Transverse colon (tissue), 4 donors: ENCODE data around the gene TLE3. TPM values are rescaled to one million over a fixed set of nuclear protein-coding genes. Genes with fewer than 3 reads are reported as not detected.

Source experiments
- DNase-seq: peaks from one replicate; pipeline ENCODE4 v3.0.0-alpha.2; 2019
- H3K27ac ChIP-seq, 4 donors: fragments of 200-600 bp; sonication (generic); 2 replicates each; pipeline ENCODE4 v1.5.1; 2016 to 2018; ENCODE audit warnings: inconsistent platforms in 4 of 4
- H3K27me3 ChIP-seq: fragments of 200-600 bp; sonication (generic); 2 replicates; pipeline ENCODE4 v1.5.1; 2017; ENCODE audit warnings: inconsistent platforms
- H3K36me3 ChIP-seq, 4 donors: fragments of 200-600 bp; sonication (generic); 2 replicates each; pipeline ENCODE4 v1.5.1; 2017 to 2019; ENCODE audit warnings: inconsistent platforms in 4 of 4
- H3K4me1 ChIP-seq, 4 donors: fragments of 200-600 bp; sonication (generic); 2 replicates each; pipeline ENCODE4 v1.5.1; 2017 to 2020; ENCODE audit warnings: inconsistent platforms in 4 of 4
- H3K4me3 ChIP-seq, 4 donors: fragments of 200-600 bp; sonication (generic); 1 replicate in 1 of 4; 2 replicates in 3 of 4; pipeline versions ENCODE4 v1.5.1 to v1.6.1; 2017 to 2019; ENCODE audit warnings: inconsistent platforms in 4 of 4
- H3K9me3 ChIP-seq, 2 donors: fragments of 200-600 bp; sonication (generic); 2 replicates each; pipeline ENCODE4 v1.5.1; 2017 to 2019; ENCODE audit warnings: inconsistent platforms in 2 of 2
- CTCF ChIP-seq, 5 experiments: fragments of 200-600 bp in 3 of 5; fragments of 450-650 bp in 2 of 5; sonication (generic) in 3 of 5; IDR thresholded peaks; 1 replicate in 2 of 5; 2 replicates in 3 of 5; pipeline ENCODE4 v1.5.1; 2016 to 2017; ENCODE audit warnings: antibody characterized with exemption in 5 of 5, inconsistent platforms in 3 of 5, mild to moderate bottlenecking in 2 of 5, moderate library complexity in 1 of 5
- EP300 ChIP-seq: sonication (generic); formaldehyde crosslinking; IDR thresholded peaks from one replicate; pipeline ENCODE4 v1.6.1; 2017; ENCODE audit warnings: antibody characterized with exemption, low read depth
- POLR2A ChIP-seq: fragments of 450-650 bp; IDR thresholded peaks from one replicate; pipeline ENCODE4 v1.6.1; 2016; ENCODE audit warnings: antibody characterized with exemption, mild to moderate bottlenecking, moderate library complexity
- POLR2AphosphoS5 ChIP-seq, 3 donors: sonication (generic); formaldehyde crosslinking; IDR thresholded peaks; one replicate each; pipeline ENCODE4 v1.6.1; 2016; ENCODE audit warnings: antibody characterized with exemption in 3 of 3
- WGBS, 2 donors: methylation state at CpG; one replicate each; pipeline ENCODE4 v1.1.5; 2018; ENCODE audit warnings: low coverage in 1 of 2; 5-methylcytosine and 5-hydroxymethylcytosine counted together
- in situ Hi-C, 4 donors: fragments of 200-750 bp; cut with MboI; loops; one replicate each; pipeline versions ENCODE4 v1.15.0 to v1.15.1; 2017; ENCODE audit warnings: low sequenced_read_pairs in 3 of 4, low pct_ligation_motif_present in 1 of 4, low pct_unique_long_range_greater_than_20kb in 1 of 4
- intact Hi-C: fragments of 100-400 bp; cut with DNase I; formaldehyde crosslinking; loops from one replicate; pipeline ENCODE4 v1.15.1; 2023; ENCODE audit warnings: low total_unique reads
- total RNA-seq, 4 donors: library from RNA; depleted of rRNA; stranded (reverse); fragments of >200 nt; gene quantifications; one replicate each; pipeline ENCODE4 v1.1.0, GENCODE V29; 2016

The TLE3 gene
- total RNA-seq, 4 donors from 2014 or later = 49.8 to 223 (median 114) TPM

- H3K4me3 ChIP-seq = no peak overlapping the region
- TF ChIP-seq POLR2AphosphoS5 (IDR thresholded peaks at IDR 0.05) (peak in 2 of 3 donors; percentile 45 to 64), POLR2A (no peak)
- WGBS, 2 donors = 49 to 53% methylated on average over 3 to 16 of the region's 16 CpGs
- in situ Hi-C loops (no loop called here), intact Hi-C loops (loop anchor here (10.0 kb wide), 1 partner anchor 51 kb away; no protein-coding TSS in a partner anchor)
- H3K36me3 ChIP-seq = no peaks in the 10 kb centered on the region
- no peaks in the 10 kb centered on the region for H3K27me3 ChIP-seq
- peak overlapping the region; percentile 28 to 57 (median 50) for H3K27ac ChIP-seq
- DNase-seq = peak; percentile 25
- H3K9me3 ChIP-seq = no peaks in the 10 kb centered on the region
- H3K4me1 ChIP-seq = peaks cover 8 to 27% (median 13%) of the 10 kb centered on the region in 4 donors
Observed at GRCh38 chr15:70023769-70024491, 73.8 kb downstream of the TLE3 start.

GRCh38 chr15:70023064-70023768, 74.5 kb downstream of the TLE3 start:
- intact Hi-C loops (loop anchor here (10.0 kb wide), 1 partner anchor 52 kb away; no protein-coding TSS in a partner anchor), in situ Hi-C loops (no loop called here)
- 63% methylated on average over 7 of the region's 7 CpGs; no CpG with 5 or more reads in 1 of the 2 donors for WGBS, 2 donors
- Histone ChIP-seq H3K27ac (peak overlapping the region; percentile 28 to 57 (median 50)), H3K4me3 (no peak overlapping the region), H3K27me3 (no peaks in the 10 kb centered on the region), H3K9me3 (no peaks in the 10 kb centered on the region), H3K4me1 (peaks cover 8 to 27% (median 13%) of the 10 kb centered on the region in 4 donors), H3K36me3 (no peaks in the 10 kb centered on the region)
- TF ChIP-seq POLR2AphosphoS5 (IDR thresholded peaks at IDR 0.05) (no peak), EP300 (no peak), CTCF (IDR thresholded peaks at IDR 0.05) (no peak), POLR2A (no peak)
- no peak for DNase-seq

- TF ChIP-seq POLR2A = no peak
- no peak for TF ChIP-seq POLR2AphosphoS5 (IDR thresholded peaks at IDR 0.05)
- no peak for TF ChIP-seq EP300
- no peak for TF ChIP-seq CTCF (IDR thresholded peaks at IDR 0.05)
- DNase-seq = no peak
- H3K36me3 ChIP-seq = no peaks in the 10 kb centered on the region
- H3K4me1 ChIP-seq = peaks cover 5 to 20% (median 13%) of the 10 kb centered on the region in 4 donors
- no peak overlapping the region for H3K27ac ChIP-seq
- intact Hi-C loops (loop anchor here (10.0 kb wide), 1 partner anchor 55 kb away; no protein-coding TSS in a partner anchor), in situ Hi-C loops (no loop called here)
- H3K4me3 ChIP-seq = no peak overlapping the region
- no peaks in the 10 kb centered on the region for H3K9me3 ChIP-seq
- WGBS, 2 donors = 79 to 87% methylated on average over 2 to 5 of the region's 5 CpGs
- no peaks in the 10 kb centered on the region for H3K27me3 ChIP-seq
Observed at GRCh38 chr15:70020229-70020628, 77.5 kb downstream of the TLE3 start.

GRCh38 chr15:70018646-70019600, 78.8 kb downstream of the TLE3 start:
- in situ Hi-C loops = no loop called here
- Histone ChIP-seq H3K4me3 (no peak overlapping the region), H3K27ac (no peak overlapping the region), H3K4me1 (peaks cover 5 to 13% (median 9%) of the 10 kb centered on the region in 4 donors), H3K36me3 (no peaks in the 10 kb centered on the region), H3K9me3 (no peaks in the 10 kb centered on the region), H3K27me3 (no peaks in the 10 kb centered on the region)
- no peak for TF ChIP-seq CTCF (IDR thresholded peaks at IDR 0.05)
- TF ChIP-seq EP300 = no peak
- no peak for TF ChIP-seq POLR2A
- TF ChIP-seq POLR2AphosphoS5 (IDR thresholded peaks at IDR 0.05) = no peak
- intact Hi-C loops = loop anchor here (5.0 kb wide), 1 partner anchor 52 kb away; no protein-coding TSS in a partner anchor
- peak; percentile 26 for DNase-seq
- WGBS, 2 donors = 84 to 100% methylated on average over 1 to 8 of the region's 9 CpGs
